Gastroesophageal sphincter (tissue), 4 donors: Measurements from ENCODE around the gene AFDN. TPM values are rescaled to one million over a fixed set of nuclear protein-coding genes. Genes with fewer than 3 reads are reported as not detected.

Source experiments
- ATAC-seq: fragments of 150-250 bp; one replicate; pipeline ENCODE4 v1.9.1; 2016; ENCODE audit warnings: mild to moderate bottlenecking, moderate library complexity
- H3K27ac ChIP-seq, 4 donors: fragments of 200-600 bp; sonication (generic) in 3 of 4; 1 replicate in 3 of 4; 2 replicates in 1 of 4; pipeline ENCODE4 v1.5.1; 2016 to 2019
- H3K27me3 ChIP-seq: fragments of 200-600 bp; sonication (generic); one replicate; pipeline ENCODE4 v1.5.1; 2019
- H3K36me3 ChIP-seq, 2 donors: fragments of 200-600 bp; sonication (generic); one replicate each; pipeline ENCODE4 v1.5.1; 2019; ENCODE audit warnings: control low read depth in 1 of 2
- H3K4me1 ChIP-seq, 3 donors: fragments of 200-600 bp; sonication (generic); 1 replicate in 2 of 3; 2 replicates in 1 of 3; pipeline ENCODE4 v1.5.1; 2016 to 2019; ENCODE audit warnings: control low read depth in 2 of 3
- H3K4me3 ChIP-seq, 2 donors: fragments of 200-600 bp; sonication (generic); one replicate each; pipeline ENCODE4 v1.5.1; 2019; ENCODE audit warnings: mild to moderate bottlenecking in 1 of 2, moderate library complexity in 1 of 2
- H3K9me3 ChIP-seq, 3 donors: fragments of 200-600 bp; sonication (generic); one replicate each; pipeline ENCODE4 v1.5.1; 2017 to 2019; ENCODE audit warnings: control low read depth in 2 of 3
- EP300 ChIP-seq: sonication (generic); formaldehyde crosslinking; IDR thresholded peaks from one replicate; pipeline ENCODE4 v1.6.1; 2017; ENCODE audit warnings: antibody characterized with exemption, mild to moderate bottlenecking
- POLR2A ChIP-seq, 2 donors: fragments of 450-650 bp; IDR thresholded peaks; one replicate each; pipeline ENCODE4 v1.6.1; 2017; ENCODE audit warnings: antibody characterized with exemption in 2 of 2, mild to moderate bottlenecking in 2 of 2, moderate library complexity in 1 of 2
- POLR2AphosphoS5 ChIP-seq: sonication (generic); formaldehyde crosslinking; IDR thresholded peaks from one replicate; pipeline ENCODE4 v1.6.1; 2017; ENCODE audit warnings: antibody characterized with exemption
- WGBS, 2 donors: methylation state at CpG; one replicate each; pipeline ENCODE4 v1.1.5; 2018; ENCODE audit warnings: low coverage in 1 of 2; 5-methylcytosine and 5-hydroxymethylcytosine counted together
- total RNA-seq, 4 donors: library from RNA; depleted of rRNA; stranded (reverse); fragments of >200 nt; gene quantifications; one replicate each; pipeline ENCODE4 v1.1.0, GENCODE V29; 2016
- TF ChIP-seq, protein P1 (sequence below), 4 experiments: fragments of 200-600 bp in 2 of 4; fragments of 450-650 bp in 2 of 4; sonication (generic) in 1 of 4; IDR thresholded peaks; one replicate each; pipeline ENCODE4 v1.5.1; 2017 to 2019; ENCODE audit warnings: antibody characterized with exemption in 4 of 4, mild to moderate bottlenecking in 2 of 4, moderate library complexity in 2 of 4

Gene AFDN
- total RNA-seq, 4 donors from 2014 or later = 60.7 to 98.4 (median 79.7) TPM

DNA sequence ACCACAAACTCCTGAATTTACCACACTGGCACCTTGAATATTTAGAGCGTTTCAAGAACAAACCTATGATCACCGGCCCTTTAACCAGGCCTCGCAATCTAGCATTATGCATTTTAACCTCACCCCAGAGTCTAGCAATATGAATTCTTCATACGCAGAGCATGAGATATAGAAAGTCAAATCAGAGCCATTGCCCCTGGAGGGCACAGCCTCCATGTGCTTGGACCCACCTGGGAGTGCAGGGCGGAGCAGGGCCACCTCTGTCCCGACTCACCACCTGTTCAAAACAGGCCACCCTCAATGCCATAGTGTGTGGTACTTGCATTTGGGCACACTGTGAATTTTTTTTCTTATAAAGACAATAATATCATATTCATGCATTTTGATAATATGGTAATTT lies 19.5 kb upstream of the AFDN start:
- Histone ChIP-seq H3K9me3 (no peaks in the 10 kb centered on the region), H3K4me1 (no peaks in the 10 kb centered on the region), H3K27me3 (no peaks in the 10 kb centered on the region), H3K36me3 (no peaks in the 10 kb centered on the region), H3K4me3 (no peak overlapping the region), H3K27ac (no peak overlapping the region)
- no peak for TF ChIP-seq POLR2A (IDR thresholded peaks at IDR 0.05)
- 78 to 80% methylated on average over 5 of the region's 6 CpGs for WGBS, 2 donors
- ATAC-seq = no peak

DNA sequence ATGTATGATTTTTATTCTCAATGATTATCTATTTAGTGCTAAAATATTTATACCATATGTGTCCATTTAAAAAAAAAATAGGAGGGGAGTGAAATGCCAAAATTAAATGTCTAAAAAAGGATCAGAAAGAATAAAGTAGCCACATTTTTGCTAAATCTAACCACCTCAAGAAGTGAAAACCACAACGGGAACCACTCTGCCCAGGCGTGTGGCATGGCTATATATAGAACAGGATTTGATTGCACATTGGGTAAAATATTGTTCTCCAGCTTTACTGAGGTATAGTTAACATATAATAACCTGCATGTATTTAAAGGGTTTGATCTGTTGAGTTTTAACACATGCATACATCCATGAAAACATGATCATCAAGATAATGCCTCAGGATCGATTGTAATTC lies 19.0 kb upstream of the AFDN start:
- Histone ChIP-seq H3K27ac (no peak overlapping the region), H3K27me3 (no peaks in the 10 kb centered on the region), H3K4me1 (no peaks in the 10 kb centered on the region), H3K4me3 (no peak overlapping the region), H3K36me3 (no peaks in the 10 kb centered on the region), H3K9me3 (no peaks in the 10 kb centered on the region)
- TF ChIP-seq POLR2A (IDR thresholded peaks at IDR 0.05) = no peak
- TF ChIP-seq EP300 = no peak
- TF ChIP-seq, protein P1, sequence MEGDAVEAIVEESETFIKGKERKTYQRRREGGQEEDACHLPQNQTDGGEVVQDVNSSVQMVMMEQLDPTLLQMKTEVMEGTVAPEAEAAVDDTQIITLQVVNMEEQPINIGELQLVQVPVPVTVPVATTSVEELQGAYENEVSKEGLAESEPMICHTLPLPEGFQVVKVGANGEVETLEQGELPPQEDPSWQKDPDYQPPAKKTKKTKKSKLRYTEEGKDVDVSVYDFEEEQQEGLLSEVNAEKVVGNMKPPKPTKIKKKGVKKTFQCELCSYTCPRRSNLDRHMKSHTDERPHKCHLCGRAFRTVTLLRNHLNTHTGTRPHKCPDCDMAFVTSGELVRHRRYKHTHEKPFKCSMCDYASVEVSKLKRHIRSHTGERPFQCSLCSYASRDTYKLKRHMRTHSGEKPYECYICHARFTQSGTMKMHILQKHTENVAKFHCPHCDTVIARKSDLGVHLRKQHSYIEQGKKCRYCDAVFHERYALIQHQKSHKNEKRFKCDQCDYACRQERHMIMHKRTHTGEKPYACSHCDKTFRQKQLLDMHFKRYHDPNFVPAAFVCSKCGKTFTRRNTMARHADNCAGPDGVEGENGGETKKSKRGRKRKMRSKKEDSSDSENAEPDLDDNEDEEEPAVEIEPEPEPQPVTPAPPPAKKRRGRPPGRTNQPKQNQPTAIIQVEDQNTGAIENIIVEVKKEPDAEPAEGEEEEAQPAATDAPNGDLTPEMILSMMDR (IDR thresholded peaks at IDR 0.05) = no peak
- no peak for TF ChIP-seq POLR2AphosphoS5
- 74 to 90% methylated on average over 3 of the region's 3 CpGs for WGBS, 2 donors
- ATAC-seq = no peak

DNA sequence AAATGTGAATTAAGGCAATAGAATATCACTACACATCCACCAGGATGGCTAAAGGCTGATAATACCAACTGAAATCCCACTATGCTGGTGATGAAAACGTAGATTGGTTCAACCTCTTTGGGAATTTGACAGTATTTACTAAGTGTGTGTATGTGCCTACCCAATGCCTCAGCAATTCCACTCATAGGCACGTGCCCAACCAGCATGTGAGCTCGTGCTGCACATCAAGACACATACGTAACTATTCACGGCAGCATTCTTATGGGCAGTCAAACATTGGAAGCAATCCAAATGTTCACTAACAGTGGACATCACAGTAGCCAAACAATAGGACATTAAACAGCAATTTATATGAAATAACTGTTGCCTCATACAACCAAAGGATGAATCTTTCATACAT lies 15.7 kb upstream of the AFDN start:
- Histone ChIP-seq H3K36me3 (no peaks in the 10 kb centered on the region), H3K9me3 (no peaks in the 10 kb centered on the region), H3K27ac (no peak overlapping the region), H3K4me1 (no peaks in the 10 kb centered on the region), H3K27me3 (no peaks in the 10 kb centered on the region), H3K4me3 (no peak overlapping the region)
- ATAC-seq = no peak
- no peak for TF ChIP-seq EP300
- TF ChIP-seq POLR2A (IDR thresholded peaks at IDR 0.05) = no peak
- TF ChIP-seq, protein P1 (IDR thresholded peaks at IDR 0.05) = no peak
- no peak for TF ChIP-seq POLR2AphosphoS5
- 66% methylated on average over 5 of the region's 5 CpGs; no CpG with 5 or more reads in 1 of the 2 donors for WGBS, 2 donors

DNA sequence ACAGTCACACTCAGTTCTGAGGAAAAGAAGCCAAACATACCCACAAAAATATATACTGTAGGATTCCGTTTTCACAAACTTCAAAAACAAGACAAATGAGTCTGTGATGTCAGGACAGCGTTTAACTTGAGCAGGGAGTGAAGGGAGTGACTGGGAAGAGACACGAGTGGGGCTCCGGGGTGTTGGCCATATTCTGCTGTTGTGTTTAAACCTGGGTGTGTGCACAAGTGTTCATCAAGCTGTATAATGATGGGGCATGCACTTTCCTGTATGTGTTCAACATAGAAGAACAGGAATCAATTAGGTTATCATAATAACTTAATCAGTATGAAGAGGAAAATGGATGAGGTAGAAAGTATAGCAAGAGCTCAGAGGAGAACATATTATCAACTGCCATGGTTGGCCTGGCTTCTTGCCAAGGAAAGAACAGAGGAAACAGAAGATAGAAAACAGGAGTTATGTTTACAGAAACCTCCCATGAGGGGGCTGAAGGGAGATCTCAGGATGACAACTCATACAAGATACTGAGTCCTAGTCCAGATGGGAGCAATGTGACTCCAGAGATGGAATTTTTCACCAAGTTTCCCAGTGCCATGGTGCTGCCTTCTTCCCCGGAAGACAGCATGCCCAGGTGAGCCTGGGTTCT lies 15.1 kb upstream of the AFDN start:
- no peaks in the 10 kb centered on the region for H3K27me3 ChIP-seq
- TF ChIP-seq EP300 (no peak), POLR2A (IDR thresholded peaks at IDR 0.05) (no peak), POLR2AphosphoS5 (no peak)
- TF ChIP-seq, protein P1 (IDR thresholded peaks at IDR 0.05) = no peak
- no peaks in the 10 kb centered on the region for H3K36me3 ChIP-seq
- H3K4me1 ChIP-seq = no peaks in the 10 kb centered on the region
- H3K27ac ChIP-seq = no peak overlapping the region
- ATAC-seq = no peak
- no peaks in the 10 kb centered on the region for H3K9me3 ChIP-seq
- H3K4me3 ChIP-seq = no peak overlapping the region
- WGBS, 2 donors = 38 to 60% methylated on average over 5 of the region's 5 CpGs

DNA sequence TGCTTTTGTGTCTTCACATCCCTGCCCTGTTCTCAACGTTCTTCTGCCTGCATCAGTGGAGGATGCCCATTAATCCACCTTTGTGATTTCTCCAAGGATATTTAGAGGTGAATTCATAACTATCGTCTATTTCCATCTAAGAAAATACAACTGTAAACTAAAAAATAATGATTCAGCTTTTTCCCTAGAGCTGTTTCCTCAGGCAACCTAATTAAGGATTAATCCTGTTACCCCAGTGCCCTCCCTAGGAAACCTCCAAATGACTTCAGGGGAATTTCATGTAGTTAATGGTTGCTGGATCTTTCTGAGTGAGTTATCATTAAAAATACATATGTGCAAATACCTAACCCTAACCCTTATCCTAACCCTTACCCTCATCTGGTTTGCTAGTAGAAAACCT lies 14.6 kb upstream of the AFDN start:
- Histone ChIP-seq H3K4me3 (no peak overlapping the region), H3K4me1 (no peaks in the 10 kb centered on the region), H3K36me3 (no peaks in the 10 kb centered on the region), H3K27me3 (no peaks in the 10 kb centered on the region), H3K9me3 (no peaks in the 10 kb centered on the region), H3K27ac (no peak overlapping the region)
- TF ChIP-seq POLR2AphosphoS5 = no peak
- no peak for TF ChIP-seq EP300
- no peak for TF ChIP-seq POLR2A (IDR thresholded peaks at IDR 0.05)
- TF ChIP-seq, protein P1 (IDR thresholded peaks at IDR 0.05) = no peak
- WGBS, 2 donors = 76 to 93% methylated on average over 2 of the region's 2 CpGs
- ATAC-seq = no peak
